ENCODE results near the gene CGB8.
"Not testable (repeated sequence)": the region's sequence is repeated elsewhere in the genome, so short reads cannot be mapped to it uniquely, and the experiment has no call there.

Gene CGB8

DNA sequence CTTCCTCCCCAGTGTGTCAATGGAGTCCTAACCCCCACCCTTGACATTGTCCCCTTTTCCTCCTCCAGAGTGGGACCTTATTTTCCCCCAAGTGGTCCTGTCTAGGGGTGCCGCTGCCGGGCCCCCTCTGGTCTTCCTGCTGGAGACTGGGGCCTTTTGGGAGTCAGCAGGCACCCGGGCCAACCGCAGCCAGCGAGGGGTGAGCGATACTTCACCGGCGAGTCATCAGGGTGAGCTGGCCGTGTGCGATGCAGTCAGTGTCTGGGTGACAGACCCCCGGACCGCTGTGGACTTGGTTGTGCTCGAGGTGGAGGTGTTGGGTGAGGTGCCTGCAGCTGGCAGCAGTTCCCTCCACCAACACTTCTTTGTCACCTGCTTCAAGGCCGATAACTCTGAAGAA lies 19.2 kb downstream of the CGB8 start:
- DNase-seq = not testable (repeated sequence)

DNA sequence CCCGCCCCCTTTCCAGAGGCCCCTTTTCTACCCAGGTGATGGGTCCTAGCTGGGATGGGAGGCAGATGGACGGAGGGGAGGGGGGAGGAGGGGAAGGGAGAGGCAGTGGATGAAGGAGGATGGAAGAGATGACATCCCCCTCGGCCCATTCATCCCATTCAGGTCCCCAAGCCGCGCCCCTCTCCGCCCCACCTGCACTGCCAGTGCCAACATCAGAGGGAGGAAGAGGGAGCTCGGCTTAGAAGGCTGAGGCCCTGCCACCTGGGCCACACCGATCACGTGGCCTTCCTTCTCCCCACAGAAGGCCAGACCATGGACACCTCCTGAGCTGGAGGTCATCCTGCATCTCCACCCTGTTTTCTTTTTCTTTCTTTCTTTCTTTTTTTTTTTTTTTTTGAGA lies 20.2 kb downstream of the CGB8 start:
- not testable (repeated sequence) for DNase-seq

DNA sequence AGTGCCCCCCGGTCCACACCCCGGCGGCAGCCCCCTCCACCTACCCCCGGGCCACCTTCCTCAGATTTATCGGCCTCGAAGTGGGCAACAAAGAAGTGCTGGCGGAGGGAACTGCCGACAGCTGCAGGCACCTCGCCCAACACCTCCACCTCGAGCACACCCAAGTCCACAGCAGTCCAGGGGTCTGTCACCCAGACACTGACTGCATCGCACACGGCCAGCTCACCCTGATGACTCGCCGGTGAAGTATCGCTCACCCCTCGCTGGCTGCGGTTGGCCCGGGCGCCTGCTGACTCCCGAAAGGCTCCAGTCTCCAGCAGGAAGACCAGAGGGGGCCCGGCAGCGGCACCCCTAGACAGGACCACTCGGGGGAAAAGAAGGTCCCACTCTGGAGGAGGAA lies 23.3 kb downstream of the CGB8 start:
- DNase-seq = not testable (repeated sequence)

DNA sequence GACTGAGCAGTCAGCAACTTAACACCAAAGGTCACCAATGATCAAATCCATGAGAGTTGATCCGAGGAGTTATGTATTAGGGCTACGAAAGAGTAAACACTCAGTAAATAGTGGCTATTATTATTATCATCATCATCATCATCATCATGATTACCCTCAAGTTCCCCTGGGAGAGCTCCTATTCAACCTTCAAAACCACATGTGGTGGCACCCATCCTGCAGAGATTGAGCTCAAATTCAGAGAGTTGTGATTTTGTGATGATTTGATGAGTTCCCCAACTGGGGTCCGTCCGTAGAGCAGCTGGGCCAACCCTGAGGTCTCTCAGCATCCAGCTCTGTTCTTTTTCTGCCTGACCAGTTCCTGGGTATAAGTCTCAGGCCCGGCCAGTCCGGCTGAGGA lies 23.8 kb downstream of the CGB8 start:
- not testable (repeated sequence) for DNase-seq

DNA sequence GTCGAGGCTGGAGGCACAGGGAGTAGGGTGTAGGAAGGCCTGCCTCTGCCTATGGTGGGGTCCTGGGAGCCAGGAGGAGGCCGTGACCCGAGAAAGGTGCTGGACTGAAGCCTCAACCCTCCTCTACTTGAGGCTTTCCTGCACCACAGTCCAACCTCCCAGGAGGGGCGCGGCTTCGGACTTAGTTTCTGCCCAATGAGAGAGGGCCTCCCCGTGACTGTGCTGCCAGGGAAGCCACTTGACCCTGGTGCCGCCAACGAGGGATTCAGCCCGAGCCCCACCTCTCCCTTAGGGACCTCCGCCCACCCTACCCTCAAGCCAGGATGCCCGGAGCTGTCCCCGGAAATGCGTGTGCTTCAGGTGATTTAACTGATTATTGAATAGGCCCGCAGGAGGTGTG lies 24.7 kb downstream of the CGB8 start, which contains the start of gene CGB3:
Gene CGB3 (minus strand): TSS at position 101 of the 400 bp plus-strand sequence. CDS start 362 bp downstream, outside the sequence.
- DNase-seq = not testable (repeated sequence)

DNA sequence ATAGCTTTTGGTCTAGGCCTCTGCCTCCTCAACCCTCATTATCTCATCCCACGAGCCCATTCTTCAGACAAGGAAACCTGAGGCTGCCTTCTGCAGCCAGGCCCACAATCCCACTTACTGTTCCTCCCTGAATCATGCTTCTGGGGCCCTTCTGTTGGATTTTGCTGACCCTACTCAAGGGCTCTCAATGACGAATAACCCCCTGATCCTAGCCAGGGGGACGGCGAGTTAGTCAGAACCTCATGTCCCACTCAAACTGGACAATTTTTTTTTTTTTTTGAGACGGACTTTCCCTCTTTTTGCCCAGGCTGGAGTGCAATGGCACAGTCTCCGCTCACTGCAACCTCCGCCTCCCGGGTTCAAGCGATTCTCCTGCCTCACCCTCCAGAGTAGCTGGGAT lies 26.8 kb downstream of the CGB8 start:
- DNase-seq = no peak

DNA sequence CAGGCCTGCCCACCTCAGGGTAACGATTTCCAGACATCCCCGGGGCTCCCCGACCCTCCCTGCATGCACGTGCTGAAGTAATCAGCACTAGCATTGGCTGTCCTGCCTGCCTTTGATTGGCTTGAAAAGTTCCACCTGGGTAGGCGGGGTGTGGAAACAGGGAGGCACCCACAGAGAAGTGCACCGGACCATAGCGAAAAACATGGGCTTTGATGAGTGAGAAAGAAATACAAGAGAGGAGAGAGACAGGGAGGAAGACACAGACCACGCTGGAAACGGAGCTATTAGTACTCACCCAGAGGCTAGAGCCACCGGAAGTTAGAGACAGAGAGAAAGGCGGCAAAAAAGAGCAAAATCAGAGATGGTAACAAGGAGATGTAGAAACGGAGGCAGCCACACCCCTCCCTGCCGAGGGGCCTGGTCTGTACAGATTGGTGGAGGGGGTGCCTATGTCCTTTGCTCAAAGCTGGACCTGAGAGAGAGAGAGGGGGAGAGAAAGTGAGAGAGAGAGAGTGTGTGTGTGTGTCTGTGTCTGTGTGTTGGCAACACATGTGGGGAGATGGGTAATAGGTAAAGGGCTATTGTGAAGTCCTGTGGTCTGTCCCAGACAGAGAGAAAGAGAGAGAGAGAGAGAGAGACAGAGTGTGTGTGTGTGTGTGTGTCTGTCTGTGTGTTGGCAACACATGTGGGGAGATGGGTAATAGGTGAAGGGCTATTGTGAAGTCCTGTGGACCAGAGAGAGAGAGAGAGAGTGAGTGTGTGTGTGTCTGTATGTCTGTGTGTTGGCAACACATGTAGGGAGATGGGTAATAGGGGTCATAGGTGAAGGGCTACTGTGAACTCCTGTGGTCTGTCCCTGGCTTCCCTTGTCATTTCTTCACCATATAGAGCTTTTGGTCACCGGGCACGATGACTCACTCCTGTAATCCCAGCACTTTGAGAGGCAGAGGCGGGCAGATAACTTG lies 27.7 kb downstream of the CGB8 start:
- DNase-seq = no peak

DNA sequence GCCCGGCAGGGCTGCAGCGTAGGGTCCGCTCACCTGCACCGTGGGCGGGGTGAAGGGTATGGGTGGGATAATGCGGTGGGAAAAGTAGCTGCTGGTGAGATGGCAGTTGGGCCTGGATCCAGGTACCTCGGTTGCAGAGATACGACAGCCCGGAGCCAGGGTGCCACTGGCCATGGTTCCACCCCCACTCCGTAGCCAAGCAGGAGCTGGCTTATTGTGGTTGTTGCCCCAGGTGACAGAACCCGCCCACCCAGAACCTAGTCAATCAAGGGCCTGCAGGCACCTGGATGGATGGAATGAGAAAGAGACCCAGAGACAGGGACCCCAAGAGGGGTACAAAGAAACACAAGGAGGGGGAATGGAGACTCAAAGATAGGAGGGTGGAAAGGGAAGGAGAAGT lies 28.6 kb downstream of the CGB8 start:
- no peak for DNase-seq

DNA sequence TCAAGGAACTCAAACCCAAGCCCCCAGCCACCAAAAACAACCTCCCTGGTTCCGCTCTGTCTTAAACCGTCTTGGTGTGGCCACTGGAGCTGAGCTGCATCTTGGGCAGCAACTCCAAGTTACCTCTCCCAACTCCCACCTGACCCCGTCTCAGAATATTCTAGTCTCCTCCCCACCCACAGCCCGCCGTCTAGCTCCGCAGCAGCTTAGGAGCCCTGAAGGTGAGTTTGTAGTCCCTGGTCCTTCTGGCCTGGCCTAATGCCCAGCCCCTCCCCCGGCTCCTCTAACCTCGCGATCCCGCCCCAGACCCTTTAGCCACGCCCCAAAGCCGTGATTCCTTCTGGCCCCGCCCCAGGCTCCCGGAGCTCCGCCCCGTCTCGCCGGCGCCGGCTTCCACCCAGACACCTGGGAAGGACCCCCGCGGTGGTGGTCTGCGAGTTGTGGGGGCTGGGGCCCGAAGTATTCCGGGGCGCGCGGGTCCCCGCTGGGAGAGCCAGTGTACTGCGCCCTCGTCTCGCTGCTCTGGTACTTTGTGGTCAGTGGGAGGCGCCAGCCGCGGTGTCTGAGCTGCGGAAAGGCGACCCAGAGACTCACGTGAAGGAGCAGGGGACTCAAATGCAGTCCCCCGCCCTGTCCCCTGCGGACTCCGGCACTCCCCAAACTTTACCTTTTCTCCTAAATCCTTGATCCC lies 29.5 kb downstream of the CGB8 start:
- DNase-seq = peak; percentile 23 to 42

DNA sequence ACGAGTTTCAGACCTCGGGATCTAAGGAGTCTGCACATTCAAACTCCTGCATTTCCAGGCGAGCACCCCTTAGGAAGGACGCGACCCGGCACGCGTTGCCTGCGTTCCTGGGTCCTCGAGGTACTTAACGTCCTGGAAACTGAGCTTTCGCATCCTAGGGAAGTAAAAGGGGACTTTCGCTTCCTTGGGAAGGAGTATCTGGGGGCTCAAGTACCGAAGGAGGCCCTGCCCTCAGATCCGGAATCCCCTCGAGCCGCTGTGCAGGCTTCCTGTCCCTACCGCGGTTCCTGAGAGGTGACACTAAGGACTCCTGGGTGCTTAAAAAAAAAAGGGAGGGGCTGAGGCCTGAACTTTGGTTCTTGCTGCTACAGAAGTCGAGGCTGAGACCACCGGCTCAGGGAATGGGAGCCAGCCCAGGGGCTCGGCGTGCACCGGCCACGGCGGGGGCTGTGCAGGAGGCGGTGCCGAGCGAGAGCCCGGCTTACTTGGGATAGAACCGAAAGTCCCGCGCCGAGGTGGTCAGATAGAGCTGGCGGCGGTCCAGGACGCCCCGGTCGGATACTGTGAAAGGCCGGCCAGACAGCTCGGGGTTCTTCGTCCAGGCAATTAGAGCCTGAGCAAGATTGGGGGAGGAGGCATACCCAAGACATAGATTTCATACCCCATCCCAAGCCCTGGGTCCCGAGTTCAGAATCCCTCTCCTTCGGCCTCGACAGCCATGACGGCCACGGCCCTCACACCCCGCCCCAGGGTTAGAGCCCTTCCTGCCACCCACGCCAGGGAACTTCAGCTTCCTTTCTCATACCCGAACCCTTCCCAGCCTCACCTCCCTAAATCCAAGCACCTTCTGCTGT lies 30.3 kb downstream of the CGB8 start:
- DNase-seq = peak; percentile 14 to 19

DNA sequence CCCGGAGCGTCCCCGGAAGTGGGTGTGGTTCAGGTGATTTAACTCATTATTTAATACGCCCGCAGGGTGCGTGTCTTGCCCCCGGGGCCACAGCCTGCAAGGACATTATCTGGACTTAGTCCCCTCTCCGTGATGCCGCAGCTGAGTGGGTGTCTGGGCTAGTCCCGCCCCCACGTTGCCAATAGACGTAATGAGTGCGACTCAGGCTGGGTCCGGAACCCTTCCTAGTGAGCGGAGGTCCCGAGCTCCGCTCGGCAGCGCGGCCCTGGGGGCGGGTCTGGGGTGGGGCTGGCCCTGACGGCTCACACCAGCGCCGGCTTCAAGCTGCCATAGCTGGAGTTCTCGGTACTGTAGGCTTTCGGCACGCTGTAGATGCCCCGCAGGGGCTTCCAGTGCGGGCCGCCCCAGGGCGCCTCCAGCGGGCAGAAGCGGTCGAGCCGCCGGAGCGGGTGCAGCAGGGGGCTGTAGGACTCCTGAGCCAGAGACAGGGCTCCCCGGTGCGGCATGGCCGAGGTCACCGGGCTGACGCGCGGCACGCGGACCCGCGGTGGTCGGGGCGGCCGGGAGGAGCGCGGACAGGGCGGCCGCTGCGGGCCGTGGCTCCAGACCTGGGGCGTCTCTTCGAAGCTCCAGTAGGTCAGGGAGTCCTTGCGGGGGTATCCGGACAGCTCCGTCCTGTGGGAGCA lies 31.1 kb downstream of the CGB8 start:
- DNase-seq = peak; percentile 50 to 63

DNA sequence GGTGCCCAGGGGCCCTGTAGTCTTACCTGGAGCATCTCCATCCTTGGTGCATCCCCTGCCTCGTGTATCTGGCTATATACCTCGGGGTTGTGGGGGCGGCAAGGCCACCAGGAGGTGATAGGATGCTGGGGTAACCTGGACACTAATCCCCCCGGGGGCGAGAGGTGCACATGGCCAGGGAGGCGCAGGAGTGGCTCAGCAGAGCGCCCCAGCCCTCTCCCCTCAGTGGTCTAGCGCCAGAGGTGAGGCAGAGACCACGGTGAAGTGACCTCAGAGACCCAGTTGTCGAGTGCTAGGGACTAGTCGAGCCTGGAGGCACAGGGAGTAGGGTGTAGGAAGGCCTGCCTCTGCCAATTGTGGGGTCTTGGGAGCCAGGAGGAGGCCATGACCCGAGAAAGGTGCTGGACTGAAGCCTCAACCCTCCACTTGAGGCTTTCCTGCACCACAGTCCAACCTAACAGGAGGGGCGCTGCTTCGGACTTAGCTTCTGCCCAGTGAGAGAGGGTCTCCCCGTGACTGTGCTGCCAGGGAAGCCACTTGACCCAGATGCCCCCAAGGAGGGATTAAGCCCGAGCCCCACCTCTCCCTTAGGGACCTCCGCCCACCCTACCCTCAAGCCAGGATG lies 31.8 kb downstream of the CGB8 start, which contains the start of gene LHB:
Gene LHB (minus strand): TSS at position 51 of the 625 bp plus-strand sequence. CDS start 10 bp downstream, at position 41.
- no peak for DNase-seq

DNA sequence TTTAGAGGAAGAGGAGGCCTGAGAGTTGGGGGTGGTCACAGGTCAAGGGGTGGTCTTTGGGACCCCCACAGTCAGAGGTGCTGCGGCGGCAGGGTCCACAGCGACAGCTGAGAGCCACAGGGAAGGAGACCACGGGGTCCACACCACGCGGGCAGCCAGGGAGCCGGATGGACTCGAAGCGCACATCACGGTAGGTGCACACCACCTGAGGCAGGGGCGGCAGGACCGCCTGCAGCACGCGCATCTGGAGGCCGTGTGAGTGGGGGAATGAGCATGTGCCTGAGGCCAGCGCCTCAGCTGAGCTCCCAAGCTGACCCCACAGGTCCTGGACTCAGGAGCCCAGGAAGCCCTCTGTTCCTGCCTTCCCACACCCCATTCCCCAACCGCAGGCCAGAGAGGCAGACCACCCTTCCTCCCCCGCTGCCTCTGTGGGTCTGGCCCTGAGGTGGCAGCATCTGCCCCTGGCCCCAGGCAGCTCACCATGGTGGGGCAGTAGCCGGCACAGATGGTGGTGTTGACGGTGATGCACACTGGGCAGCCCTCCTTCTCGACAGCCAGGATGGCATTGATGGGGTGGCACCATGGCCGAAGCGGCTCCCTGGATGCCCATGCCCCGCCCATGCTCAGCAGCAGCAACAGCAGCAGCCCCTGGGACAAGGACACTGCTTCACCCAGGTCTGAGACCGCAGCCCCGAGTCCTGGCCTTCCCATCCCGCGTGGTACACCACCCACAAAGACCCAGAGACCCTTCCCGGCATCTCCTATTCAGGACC lies 32.7 kb downstream of the CGB8 start:
- no peak for DNase-seq

DNA sequence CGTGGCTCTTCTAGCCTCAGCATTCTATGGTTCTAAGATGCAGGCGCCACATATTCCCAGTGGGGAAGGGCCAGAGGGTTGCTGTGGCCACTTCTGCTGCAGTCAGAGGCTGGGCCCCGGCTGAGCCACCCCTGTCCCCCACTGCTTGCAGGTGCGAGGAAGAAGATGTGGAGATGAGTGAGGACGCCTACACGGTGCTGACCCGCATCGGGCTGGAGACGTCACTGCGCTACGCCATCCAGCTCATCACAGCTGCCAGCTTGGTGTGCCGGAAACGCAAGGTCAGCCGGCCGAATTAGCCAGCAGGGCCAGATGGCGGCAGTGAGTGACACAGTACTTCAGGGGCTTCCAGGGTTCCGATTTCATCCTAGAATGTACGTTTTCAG lies 34.0 kb downstream of the CGB8 start:
- DNase-seq = no peak

DNA sequence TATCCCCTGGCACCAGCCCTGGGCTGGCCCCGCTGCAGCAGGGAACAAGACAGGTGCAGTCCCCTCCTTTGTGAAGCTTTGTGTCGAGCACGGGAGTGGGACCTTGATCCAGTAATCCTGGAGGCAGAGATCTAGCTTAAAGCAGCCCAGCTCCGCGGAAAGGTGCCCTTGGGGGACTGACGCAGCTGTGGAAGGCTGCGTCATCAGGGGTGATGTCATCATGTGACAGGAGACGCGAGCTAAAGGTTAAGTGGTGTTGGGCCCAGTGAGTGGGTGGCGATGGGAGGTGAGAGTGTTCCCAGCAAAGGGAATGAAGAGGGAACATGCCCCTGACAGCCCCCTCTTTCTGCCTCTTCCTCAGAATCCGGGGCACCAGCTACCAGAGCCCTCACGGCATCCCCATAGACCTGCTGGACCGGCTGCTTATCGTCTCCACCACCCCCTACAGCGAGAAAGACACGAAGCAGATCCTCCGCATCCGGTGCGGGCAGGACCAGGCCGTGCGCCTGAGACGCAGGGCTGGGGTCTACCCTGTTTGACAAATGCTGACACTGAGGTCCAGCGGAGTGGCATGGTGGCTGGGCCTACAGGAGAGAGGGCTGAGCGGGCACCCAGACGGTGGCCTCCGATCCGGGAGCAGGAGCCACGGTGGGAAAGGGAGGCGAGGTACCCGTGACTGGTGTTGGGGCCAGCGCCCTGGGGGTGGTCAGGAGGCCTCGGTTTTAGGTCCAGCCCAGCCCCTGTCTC lies 34.6 kb downstream of the CGB8 start:
- DNase-seq = no peak

DNA sequence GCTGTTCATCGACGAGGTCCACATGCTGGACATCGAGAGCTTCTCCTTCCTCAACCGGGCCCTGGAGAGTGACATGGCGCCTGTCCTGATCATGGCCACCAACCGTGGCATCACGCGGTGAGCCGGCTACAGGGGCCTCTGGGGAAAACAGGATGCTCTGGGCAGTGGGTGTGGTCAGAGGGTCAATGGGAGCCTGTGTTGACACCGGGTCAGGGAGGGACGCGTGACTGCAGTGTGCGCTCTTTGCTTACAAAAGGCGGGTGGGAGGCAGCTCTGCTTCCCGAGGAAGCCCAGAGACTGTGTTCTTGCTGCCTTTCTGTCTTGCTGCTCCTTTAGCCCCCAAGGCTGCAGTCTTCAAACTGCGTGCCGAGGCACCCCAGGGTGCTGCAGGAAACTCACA lies 37.7 kb downstream of the CGB8 start:
- no peak for DNase-seq

DNA sequence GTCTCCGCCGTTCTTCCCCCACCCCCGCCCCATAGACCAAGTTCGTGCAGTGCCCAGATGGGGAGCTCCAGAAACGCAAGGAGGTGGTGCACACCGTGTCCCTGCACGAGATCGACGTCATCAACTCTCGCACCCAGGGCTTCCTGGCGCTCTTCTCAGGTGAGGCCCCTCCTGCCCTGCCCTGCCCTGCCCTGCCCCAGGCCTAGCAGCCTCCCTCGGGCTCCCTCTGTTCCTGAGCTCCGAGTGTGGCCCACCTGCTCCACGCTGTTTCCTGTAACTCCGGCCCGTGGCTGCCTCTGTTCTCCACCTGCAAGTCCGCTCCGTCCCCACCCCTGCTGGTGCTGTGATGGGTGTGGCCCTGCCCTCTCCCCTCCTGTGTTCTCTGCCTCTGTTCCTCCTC lies 38.5 kb downstream of the CGB8 start:
- no peak for DNase-seq

DNA sequence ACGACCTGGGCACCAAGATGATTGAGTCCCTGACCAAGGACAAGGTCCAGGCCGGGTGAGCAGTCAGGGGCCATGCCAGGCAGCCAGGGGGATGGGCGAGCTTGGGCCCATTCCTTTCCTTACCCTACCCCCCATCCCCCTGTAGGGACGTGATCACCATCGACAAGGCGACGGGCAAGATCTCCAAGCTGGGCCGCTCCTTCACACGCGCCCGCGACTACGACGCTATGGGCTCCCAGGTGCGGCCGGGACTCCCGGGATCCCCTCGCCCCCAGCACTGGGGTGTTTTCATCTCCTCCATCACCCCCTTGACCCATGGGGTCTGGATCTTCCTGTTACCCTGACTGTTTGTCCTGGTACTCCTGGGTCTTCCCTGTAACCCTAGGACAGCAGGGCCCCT lies 39.1 kb downstream of the CGB8 start:
- DNase-seq = no peak

DNA sequence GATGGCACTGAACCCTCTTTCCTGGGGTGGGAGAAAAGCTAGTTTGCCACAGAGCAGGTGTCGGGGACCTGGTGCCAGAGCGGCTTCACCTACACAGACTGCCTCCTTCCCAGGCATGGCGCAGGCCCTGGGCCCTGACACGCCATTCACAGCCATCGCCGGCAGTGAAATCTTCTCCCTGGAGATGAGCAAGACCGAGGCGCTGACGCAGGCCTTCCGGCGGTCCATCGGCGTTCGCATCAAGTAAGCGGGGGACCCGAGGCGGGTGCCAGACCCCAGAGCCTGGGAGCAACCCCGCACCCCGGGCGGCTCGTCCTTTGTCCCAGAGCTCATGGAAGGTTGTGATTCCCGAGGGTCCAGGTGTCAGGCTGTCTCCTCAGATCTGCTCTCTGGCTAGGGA lies 42.0 kb downstream of the CGB8 start:
- no peak for DNase-seq

DNA sequence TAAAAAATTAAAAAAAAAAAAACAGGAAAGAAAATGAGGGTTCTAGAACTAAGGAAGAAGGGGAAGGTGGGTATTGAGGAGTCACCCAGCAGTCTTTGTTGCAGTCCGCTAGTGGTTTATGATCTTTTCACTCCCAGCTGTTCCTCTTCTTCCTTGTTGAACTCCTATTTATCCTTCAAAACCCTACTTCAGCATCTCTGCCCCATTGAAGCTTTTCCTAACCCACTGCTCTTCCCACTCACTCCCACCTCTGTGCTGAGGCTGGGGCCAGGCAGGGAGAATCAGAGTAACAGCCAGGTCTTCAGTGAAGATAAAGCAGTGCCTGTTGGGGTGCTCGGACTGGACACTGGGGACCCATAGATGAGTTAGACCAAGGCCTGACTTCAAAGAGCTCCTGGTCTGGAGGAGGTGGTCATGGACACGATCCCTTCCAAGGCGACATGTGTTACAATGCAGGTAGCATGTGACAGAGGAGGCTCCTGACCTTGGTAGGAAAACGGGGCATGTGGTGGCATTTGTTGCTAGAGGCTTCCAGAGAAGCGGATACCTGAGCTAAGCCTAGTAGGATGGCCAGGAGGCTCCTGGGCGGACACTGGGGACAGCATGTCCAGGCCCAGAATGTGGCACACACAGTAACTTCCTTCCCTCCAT lies 43.8 kb downstream of the CGB8 start:
- DNase-seq = no peak
